Liver (tissue), 9 donors: ENCODE measurements around the gene IL36B. TPM values are rescaled to one million over a fixed set of nuclear protein-coding genes. Genes with fewer than 3 reads are reported as not detected.

ENCODE experiments used
- DNase-seq: peaks from one replicate; pipeline ENCODE4 v3.0.0-alpha.2; 2017; ENCODE audit warnings: low spot score
- H3K27ac ChIP-seq, 2 donors: one replicate each; pipeline ENCODE4 v1.7.0; 2013; ENCODE audit warnings: inconsistent platforms in 2 of 2, low read length in 2 of 2, control low read depth in 1 of 2, low read depth in 1 of 2, mild to moderate bottlenecking in 1 of 2
- H3K27me3 ChIP-seq, 4 donors: one replicate each; pipeline versions ENCODE4 v1.6.1 to v1.7.0; 2013; ENCODE audit warnings: low read length in 3 of 4, inconsistent platforms in 1 of 4, mild to moderate bottlenecking in 1 of 4, moderate library complexity in 1 of 4; ENCODE audit not compliant: control insufficient read depth in 4 of 4, insufficient read depth in 4 of 4
- H3K36me3 ChIP-seq, 4 donors: one replicate each; pipeline versions ENCODE4 v1.6.1 to v1.7.0; 2013; ENCODE audit warnings: low read length in 3 of 4, mild to moderate bottlenecking in 3 of 4, low read depth in 1 of 4, moderate library complexity in 1 of 4; ENCODE audit not compliant: control insufficient read depth in 4 of 4, insufficient read depth in 3 of 4
- H3K4me1 ChIP-seq, 4 donors: one replicate each; pipeline versions ENCODE4 v1.6.1 to v1.7.0; 2013; ENCODE audit warnings: low read length in 3 of 4, mild to moderate bottlenecking in 3 of 4, moderate library complexity in 1 of 4; ENCODE audit not compliant: control insufficient read depth in 4 of 4, insufficient read depth in 4 of 4
- H3K4me3 ChIP-seq, 3 donors: one replicate each; pipeline versions ENCODE4 v1.6.1 to v1.7.0; 2013; ENCODE audit warnings: low read length in 3 of 3, control low read depth in 1 of 3, low read depth in 1 of 3, mild to moderate bottlenecking in 1 of 3
- H3K9ac ChIP-seq, 2 donors: one replicate each; pipeline ENCODE4 v1.7.0; 2013; ENCODE audit warnings: low read length in 2 of 2, mild to moderate bottlenecking in 2 of 2, moderate library complexity in 2 of 2, control low read depth in 1 of 2, low read depth in 1 of 2
- H3K9me3 ChIP-seq, 4 donors: one replicate each; pipeline versions ENCODE4 v1.6.1 to v1.7.0; 2013; ENCODE audit warnings: low read length in 3 of 4; ENCODE audit not compliant: control insufficient read depth in 4 of 4
- EGR1 ChIP-seq, 2 donors: IDR thresholded peaks; 2 replicates each; pipeline ENCODE4 v1.6.1; 2016 to 2018; ENCODE audit warnings: antibody characterized with exemption in 2 of 2, low read depth in 2 of 2
- FOXA1 ChIP-seq: IDR thresholded peaks from 2 replicates; pipeline ENCODE4 v1.6.1; 2016; ENCODE audit warnings: antibody characterized with exemption
- GABPA ChIP-seq, 2 donors: IDR thresholded peaks in 1 of 2; conservative IDR thresholded peaks in 1 of 2; 2 replicates each; pipeline ENCODE4 v1.6.1; 2016; ENCODE audit warnings: antibody characterized with exemption in 2 of 2, mild to moderate bottlenecking in 1 of 2, moderate library complexity in 1 of 2
- HNF4A ChIP-seq, 2 donors: conservative IDR thresholded peaks; 2 replicates each; pipeline ENCODE4 v1.6.1; 2016; ENCODE audit warnings: antibody characterized with exemption in 2 of 2, mild to moderate bottlenecking in 2 of 2
- HNF4G ChIP-seq: IDR thresholded peaks from 2 replicates; pipeline ENCODE4 v1.6.1; 2016; ENCODE audit warnings: antibody characterized with exemption
- JUND ChIP-seq, 2 donors: IDR thresholded peaks; 2 replicates each; pipeline ENCODE4 v1.6.1; 2016; ENCODE audit warnings: antibody characterized with exemption in 2 of 2
- MAX ChIP-seq: IDR thresholded peaks from 2 replicates; pipeline ENCODE4 v1.6.1; 2016; ENCODE audit warnings: antibody characterized with exemption
- NR2F2 ChIP-seq: IDR thresholded peaks from 2 replicates; pipeline ENCODE4 v1.6.1; 2016; ENCODE audit warnings: antibody characterized with exemption
- RAD21 ChIP-seq, 2 donors: IDR thresholded peaks; 2 replicates each; pipeline ENCODE4 v1.6.1; 2016; ENCODE audit warnings: antibody characterized with exemption in 2 of 2, mild to moderate bottlenecking in 2 of 2
- REST ChIP-seq: IDR thresholded peaks from 2 replicates; pipeline ENCODE4 v1.6.1; 2016; ENCODE audit warnings: antibody characterized with exemption, mild to moderate bottlenecking
- RXRA ChIP-seq, 2 donors: IDR thresholded peaks; 2 replicates each; pipeline ENCODE4 v1.6.1; 2017 to 2018; ENCODE audit warnings: antibody characterized with exemption in 2 of 2, mild to moderate bottlenecking in 1 of 2
- SP1 ChIP-seq: IDR thresholded peaks from 2 replicates; pipeline ENCODE4 v1.6.1; 2018; ENCODE audit warnings: antibody characterized with exemption, mild to moderate bottlenecking
- YY1 ChIP-seq: IDR thresholded peaks from 2 replicates; pipeline ENCODE4 v1.6.1; 2016; ENCODE audit warnings: antibody characterized with exemption, mild to moderate bottlenecking
- ZBTB33 ChIP-seq: IDR thresholded peaks from 2 replicates; pipeline ENCODE4 v1.6.1; 2016; ENCODE audit warnings: antibody characterized with exemption
- WGBS: extraction: QIAGEN DNeasy Blood & Tissue Kit; methylation state at CpG from one replicate; pipeline ENCODE4 v1.1.7; 2013; 5-methylcytosine and 5-hydroxymethylcytosine counted together
- polyA plus RNA-seq, 2 donors: library from polyadenylated mRNA; stranded (reverse) in 1 of 2; unstranded in 1 of 2; fragments of 200-250 nt in 1 of 2; fragments of >200 nt in 1 of 2; fragmentation: Nextera tagmentation in 1 of 2; extraction: Ambion mirVana in 1 of 2; gene quantifications; one replicate each; pipeline versions ENCODE4 v1.2.1 to v1.2.3, GENCODE V29; 2013 to 2015
- total RNA-seq, 2 donors: library from RNA; depleted of rRNA; stranded (reverse); fragments of >200 nt; gene quantifications; one replicate each; pipeline ENCODE4 v1.2.3, GENCODE V29; 2014
- TF ChIP-seq, protein P1 (sequence below): IDR thresholded peaks from 2 replicates; pipeline ENCODE4 v1.6.1; 2016; ENCODE audit warnings: antibody characterized with exemption
- donor health status: healthy.
- donor health status: healthy.
- donor health status: healthy.
- donor health status: healthy.
- donor health status: healthy.

IL36B gene
- total and polyA plus RNA-seq, 4 donors, result not detected

DNA sequence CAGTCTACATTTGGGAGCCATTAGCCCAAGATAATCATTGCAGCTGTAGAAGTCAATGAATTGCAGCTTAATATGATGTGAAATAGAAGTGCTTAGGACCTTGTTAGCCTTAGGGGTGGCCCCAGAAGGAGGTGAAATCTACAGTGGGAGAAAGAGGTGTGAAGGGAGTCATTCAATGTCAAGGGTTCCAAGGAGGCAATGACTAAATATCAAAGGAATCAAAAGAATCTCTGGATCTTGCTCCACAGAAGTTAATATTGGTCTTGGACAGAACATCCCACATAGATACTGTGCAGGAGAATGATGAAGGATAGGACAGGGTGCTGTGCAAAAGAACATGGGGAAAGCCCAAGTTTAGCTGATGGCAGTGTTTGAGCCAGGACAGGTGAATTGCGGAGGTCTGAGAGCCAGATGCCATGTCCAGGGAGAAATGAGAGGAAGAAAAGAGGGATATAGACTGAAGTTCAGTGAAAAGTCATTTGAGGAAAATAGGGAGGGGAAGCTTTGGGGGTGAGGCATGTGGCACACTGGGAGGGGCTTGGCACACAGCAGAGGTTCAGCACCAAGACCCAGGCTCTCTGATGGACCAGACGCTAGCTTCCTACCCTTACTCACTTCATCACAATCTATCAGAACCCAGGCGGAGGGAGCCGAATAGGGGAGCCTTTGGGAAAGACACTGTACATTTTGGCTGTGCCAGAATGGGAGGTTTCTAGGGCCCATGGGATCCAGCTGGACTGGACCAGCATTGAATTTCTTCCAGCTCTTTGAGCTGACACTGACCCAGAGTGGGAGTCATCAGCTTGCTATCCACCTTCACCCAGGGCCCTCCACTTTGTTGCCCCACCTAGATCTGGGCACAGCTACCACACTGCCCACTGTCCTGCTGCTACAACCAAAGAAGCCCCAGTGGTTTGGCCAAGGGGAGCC is 17.3 kb upstream of the IL36B start:
- Histone ChIP-seq H3K4me1 (no peaks in the 10 kb centered on the region), H3K36me3 (no peaks in the 10 kb centered on the region), H3K27ac (no peak overlapping the region), H3K9ac (no peak overlapping the region), H3K4me3 (no peak overlapping the region), H3K27me3 (no peaks in the 10 kb centered on the region), H3K9me3 (peaks cover 0 to 3% (median 0%) of the 10 kb centered on the region in 4 donors)
- DNase-seq, result peak; percentile 1
- WGBS, result 92% methylated on average over 4 of the region's 4 CpGs
- TF ChIP-seq, protein P1, sequence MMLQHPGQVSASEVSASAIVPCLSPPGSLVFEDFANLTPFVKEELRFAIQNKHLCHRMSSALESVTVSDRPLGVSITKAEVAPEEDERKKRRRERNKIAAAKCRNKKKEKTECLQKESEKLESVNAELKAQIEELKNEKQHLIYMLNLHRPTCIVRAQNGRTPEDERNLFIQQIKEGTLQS, result no peak
- no peak for TF ChIP-seq NR2F2
- no peak for TF ChIP-seq REST
- no peak for TF ChIP-seq MAX
- TF ChIP-seq JUND (IDR thresholded peaks at IDR 0.05), result no peak
- no peak for TF ChIP-seq HNF4G
- TF ChIP-seq GABPA (IDR thresholded peaks at IDR 0.05 in 1 of 2, conservative IDR thresholded peaks at IDR 0.05 in 1 of 2), result no peak
- TF ChIP-seq RAD21 (IDR thresholded peaks at IDR 0.05), result no peak
- TF ChIP-seq FOXA1, result no peak
- TF ChIP-seq YY1, result no peak
- no peak for TF ChIP-seq RXRA (IDR thresholded peaks at IDR 0.05)
- no peak for TF ChIP-seq EGR1 (IDR thresholded peaks at IDR 0.05; ENCODE audit: low read depth in 2 of 2)
- no peak for TF ChIP-seq ZBTB33
- no peak for TF ChIP-seq SP1

DNA sequence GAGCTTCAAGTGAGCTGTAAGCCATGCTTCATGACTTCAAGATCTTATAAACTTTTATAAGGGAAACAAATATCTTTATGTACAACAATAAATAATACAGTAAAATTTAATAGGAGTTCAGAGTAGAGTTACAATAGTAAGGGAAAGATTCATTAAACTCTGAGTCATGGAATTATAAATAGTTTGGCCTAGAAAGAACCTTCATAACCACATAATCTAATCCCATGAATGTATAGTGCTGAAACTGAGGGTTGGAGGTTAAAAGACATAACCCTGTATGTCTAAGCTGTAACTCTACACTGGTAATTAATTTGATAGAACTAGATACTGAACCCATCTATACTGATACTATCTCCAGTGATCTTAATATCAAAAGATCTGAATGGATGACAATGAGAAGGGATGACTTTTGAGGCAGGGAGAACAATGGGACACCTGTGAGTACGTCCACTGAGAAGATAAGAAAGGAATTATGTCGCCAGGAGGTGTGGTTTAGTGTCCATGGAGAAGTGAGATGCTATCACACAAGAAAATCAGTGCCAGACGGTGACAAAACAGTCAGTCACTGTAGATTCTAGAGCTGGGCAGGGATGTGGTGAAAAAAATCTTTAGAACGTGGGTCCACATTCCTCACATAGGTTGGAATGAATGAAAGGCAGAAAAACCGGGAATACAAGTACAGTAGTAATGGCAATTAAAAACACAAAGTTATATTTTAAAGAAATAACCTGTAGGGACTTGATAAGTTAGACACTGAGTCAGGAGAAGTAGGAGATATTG is 16.2 kb upstream of the IL36B start:
- Histone ChIP-seq H3K9me3 (peaks cover 0 to 4% (median 0%) of the 10 kb centered on the region in 4 donors), H3K4me3 (no peak overlapping the region), H3K9ac (no peak overlapping the region), H3K27me3 (no peaks in the 10 kb centered on the region), H3K4me1 (no peaks in the 10 kb centered on the region), H3K27ac (no peak overlapping the region), H3K36me3 (no peaks in the 10 kb centered on the region)
- TF ChIP-seq MAX (no peak), JUND (IDR thresholded peaks at IDR 0.05) (no peak), HNF4G (no peak), GABPA (IDR thresholded peaks at IDR 0.05 in 1 of 2, conservative IDR thresholded peaks at IDR 0.05 in 1 of 2) (no peak), HNF4A (conservative IDR thresholded peaks at IDR 0.05) (no peak), RAD21 (IDR thresholded peaks at IDR 0.05) (no peak), FOXA1 (no peak), EGR1 (IDR thresholded peaks at IDR 0.05; ENCODE audit: low read depth in 2 of 2) (no peak), SP1 (no peak)
- DNase-seq, result no peak
- WGBS, result 53% methylated on average over 5 of the region's 5 CpGs
